ENCODE measurements around the gene HK2.

The HK2 gene

GRCh38 chr2:74849228-74849892 lies 15.4 kb downstream of the HK2 start:
- TF ChIP-seq CTCF (IDR thresholded peaks at IDR 0.05): no peak

GRCh38 chr2:74850496-74851190 lies 16.7 kb downstream of the HK2 start:
- no peak for TF ChIP-seq CTCF (IDR thresholded peaks at IDR 0.05)

- TF ChIP-seq CTCF (IDR thresholded peaks at IDR 0.05): no peak
Measured at GRCh38 chr2:74851191-74851566, 17.3 kb downstream of the HK2 start.

- no peak for TF ChIP-seq CTCF (IDR thresholded peaks at IDR 0.05)
Measured at GRCh38 chr2:74854401-74854800, 20.5 kb downstream of the HK2 start.

- no peak for TF ChIP-seq CTCF (IDR thresholded peaks at IDR 0.05)
Measured at GRCh38 chr2:74856004-74856578, 22.2 kb downstream of the HK2 start.

- no peak for TF ChIP-seq CTCF (IDR thresholded peaks at IDR 0.05)
Measured at GRCh38 chr2:74856599-74856998, 22.7 kb downstream of the HK2 start.

- TF ChIP-seq CTCF (IDR thresholded peaks at IDR 0.05): no peak
Measured at GRCh38 chr2:74857215-74857614, 23.3 kb downstream of the HK2 start.
